ENCODE results near the gene HAL.

DNA sequence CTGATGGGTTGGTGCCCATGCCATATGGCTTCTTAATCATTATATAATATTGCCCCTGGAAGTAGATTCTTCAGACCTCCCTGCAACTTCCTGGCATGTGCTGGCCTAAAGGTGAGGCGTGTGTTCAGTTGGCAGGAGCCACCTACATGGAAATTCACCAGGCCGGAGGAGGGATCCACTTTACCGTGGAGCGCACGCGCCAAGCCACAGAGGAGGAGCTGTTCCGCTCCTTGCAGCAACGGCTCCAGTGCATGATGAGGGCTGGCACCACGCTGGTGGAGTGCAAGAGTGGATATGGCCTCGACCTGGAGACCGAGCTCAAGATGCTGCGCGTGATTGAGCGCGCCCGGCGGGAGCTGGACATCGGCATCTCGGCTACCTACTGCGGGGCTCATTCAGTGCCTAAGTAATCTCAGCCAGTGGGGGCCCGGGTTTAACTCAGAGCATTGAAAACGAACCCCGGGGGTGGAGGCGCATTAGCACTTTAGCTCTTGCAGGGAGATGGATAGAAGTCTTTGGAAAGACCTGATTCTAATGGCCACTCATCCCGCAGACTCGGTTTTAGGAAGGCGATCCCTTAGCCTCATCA lies 39.5 kb downstream of the HAL start:
- TF ChIP-seq REST (IDR thresholded peaks at IDR 0.05; ENCODE audit: insufficient read depth in 1 of 2, low read depth in 2 of 2, low read length in 2 of 2) (no peak), TAF1 (IDR thresholded peaks at IDR 0.05; ENCODE audit: borderline replicate concordance, insufficient read depth, low read length) (no peak)
